HG02588 (cell line): ENCODE measurements around the gene SCFD2.

Experiments used
- ATAC-seq: cut with Tn5 transposase; IDR thresholded peaks from one replicate; pipeline ENCODE4 v1.9.1; 2021; ENCODE audit warnings: mild to moderate bottlenecking, moderate library complexity; ENCODE audit not compliant: unreplicated experiment

The SCFD2 gene

DNA sequence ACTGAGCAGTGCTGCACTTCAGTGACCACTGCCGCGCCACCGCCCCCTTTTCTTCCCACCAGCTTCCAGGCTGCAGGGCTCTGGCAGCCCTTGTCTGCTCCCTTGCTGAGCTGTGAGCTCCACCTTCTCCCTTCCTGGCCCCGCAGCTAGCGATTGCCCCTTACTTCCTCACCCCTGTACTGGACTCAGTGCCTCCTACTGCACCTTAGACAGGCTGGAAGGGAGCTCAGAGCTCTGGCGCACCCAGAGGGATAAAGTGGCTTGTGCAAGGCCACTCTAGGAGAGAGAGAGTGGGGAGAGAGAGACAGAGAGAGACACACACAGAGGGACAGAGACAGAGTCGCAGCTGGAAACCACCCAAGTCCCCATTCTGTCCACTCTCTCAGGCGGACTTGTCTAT is 497.7 kb downstream of the SCFD2 start:
- ATAC-seq, result no peak

DNA sequence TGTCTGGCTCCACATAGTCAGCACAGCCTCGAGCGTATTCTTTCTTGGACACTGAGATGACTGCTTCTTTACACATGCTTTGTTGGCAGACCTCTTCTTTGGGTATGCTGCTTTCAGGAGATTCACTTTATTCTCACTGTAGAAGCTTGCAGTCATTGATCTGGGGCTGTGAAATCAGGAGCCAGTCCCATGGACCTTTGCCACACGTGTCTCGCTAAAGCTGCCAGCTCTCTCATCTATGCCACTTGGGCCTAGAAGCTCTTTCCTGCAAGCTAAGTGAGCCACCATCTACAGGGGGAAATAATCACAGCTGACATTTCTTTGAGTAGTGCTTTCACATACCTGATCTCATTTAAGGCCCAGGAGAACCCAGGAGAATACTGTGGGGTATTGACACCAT is 498.7 kb downstream of the SCFD2 start:
- ATAC-seq, result no peak

DNA sequence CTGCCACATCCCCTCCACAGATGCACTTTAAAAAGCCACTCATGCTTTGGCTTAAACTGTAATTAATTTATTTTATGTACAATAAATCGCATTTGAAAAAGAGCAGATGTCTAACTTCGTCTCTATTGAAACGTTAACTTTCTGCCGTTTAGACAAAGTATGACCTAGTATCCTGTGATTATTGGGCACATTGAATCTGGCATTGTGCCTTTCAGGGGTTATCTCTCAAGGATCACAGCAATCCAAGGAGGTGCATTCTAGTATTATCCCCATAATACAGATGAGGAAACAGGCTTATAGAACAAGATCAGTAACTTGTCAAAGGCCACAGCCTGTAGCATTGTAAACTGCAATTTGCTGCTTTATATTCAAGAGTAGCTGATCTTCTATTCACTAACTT is 499.1 kb downstream of the SCFD2 start:
- no peak for ATAC-seq

DNA sequence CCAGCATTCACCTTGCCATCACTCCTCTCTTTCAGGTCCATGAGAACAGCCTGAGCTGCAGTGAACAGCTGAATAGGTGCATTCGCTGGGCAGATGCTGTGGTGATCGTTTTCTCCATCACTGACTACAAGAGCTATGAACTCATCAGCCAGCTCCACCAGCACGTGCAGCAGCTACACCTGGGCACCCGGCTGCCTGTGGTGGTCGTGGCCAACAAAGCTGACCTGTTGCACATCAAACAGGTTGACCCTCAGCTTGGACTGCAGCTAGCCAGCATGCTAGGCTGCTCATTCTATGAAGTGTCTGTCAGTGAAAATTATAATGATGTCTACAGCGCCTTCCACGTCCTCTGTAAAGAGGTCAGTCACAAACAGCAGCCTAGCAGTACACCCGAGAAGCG is 500.6 kb downstream of the SCFD2 start:
- no peak for ATAC-seq

DNA sequence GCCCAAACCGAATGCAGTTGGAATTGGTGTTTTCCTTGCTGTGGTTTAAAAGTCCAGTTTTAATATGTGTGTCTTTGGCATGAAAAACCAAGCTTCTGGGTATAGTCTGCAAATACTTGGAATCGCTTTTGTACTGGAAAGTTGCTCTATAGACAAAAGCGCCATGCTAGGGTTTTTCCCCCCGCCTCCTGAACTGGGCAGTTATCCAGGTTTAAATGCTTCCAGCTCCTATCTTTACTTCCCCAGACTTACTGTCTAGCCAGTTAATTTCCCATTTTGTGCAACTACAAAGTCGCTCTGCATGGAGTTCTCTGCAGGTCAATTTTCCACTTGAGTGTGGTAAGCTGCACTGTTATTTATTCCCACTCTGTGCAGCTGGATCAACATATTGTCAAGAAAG is 501.1 kb downstream of the SCFD2 start:
- no peak for ATAC-seq

DNA sequence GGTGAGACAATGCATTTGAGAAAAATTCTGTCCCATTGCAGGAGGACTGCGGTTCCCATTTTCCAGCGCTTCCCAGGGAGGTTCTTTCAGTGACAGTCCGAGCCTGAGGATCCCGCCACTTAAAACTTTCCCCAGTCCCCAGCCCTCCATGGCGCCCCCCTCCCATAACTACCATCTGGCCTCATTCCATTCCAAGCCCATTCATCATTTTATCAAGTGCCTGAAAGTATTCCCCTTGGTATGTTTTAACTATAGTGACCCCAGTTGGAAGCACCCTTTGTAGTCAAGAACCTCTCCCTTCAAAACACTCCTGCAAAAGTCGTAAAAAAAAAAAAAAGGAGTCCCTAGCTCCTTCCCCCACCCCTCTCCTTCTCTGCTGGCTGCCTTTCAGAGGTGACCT is 502.5 kb downstream of the SCFD2 start:
- ATAC-seq, result no peak

DNA sequence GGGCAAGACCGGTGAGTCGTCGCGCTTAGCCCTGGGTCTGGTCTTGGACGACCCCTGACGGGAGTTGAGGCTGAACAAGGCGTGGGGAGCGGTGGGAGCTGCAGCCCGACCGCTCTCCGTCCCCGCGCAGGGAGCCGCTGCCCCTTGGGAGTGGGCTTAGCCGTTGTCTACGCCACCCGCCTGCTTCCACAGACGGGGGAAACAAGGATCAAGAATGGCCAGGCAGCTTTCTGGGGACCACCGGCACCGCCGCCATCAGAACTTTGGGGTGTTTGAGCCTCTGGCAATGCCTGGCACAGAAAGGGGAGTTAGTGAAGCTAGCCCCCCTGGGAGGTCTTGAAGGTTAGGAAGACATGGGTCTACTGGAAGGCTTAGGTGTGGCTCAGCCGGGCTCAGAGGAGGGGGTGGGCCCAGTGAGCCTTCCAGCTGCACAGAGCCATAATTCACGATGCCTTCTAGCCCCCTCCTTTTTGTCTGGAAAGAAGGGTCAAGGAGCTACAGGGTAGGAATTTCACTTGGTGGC is 503.2 kb downstream of the SCFD2 start:
- ATAC-seq, result no peak

DNA sequence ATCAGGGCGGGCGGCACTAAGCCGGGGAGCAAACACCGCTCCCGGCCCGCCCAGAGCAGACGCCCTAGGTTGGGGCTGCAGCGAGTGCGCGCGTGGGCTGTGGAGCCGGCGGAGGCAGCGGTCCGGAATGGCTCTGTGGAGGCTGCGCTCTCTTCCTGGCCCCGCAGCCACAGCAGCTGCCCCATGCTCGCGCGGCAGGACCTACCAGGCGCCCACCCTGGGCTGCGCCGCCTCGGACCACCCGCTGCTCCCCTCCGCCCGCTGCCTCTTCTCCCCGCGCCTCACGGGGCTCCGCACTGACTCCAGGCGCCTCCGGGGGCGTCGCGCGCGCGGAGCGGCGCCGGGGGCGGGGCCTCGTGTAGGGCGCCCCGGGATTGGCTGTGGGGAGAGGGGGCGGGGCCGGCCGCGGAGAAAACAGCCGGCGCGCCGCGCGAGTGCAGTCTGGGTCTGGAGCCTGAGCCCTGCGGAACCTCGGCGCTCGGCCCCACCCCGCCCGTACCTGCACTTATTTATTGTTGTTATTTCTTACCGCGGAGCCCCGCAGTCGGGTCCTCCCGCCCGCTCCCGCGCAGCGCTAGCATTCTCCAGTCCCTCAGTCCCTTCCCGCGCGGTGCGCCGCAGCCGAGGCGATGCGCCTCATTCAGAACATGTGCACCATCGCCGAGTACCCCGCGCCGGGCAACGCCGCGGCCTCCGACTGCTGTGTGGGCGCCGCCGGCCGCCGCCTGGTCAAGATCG is 503.8 kb downstream of the SCFD2 start, which contains the start of gene RASL11B:
Gene RASL11B, plus strand, starts transcription at position 439 of the 738 bp plus-strand sequence. Its CDS starts 191 bp downstream, at position 630.
- ATAC-seq, result peak; percentile 100

DNA sequence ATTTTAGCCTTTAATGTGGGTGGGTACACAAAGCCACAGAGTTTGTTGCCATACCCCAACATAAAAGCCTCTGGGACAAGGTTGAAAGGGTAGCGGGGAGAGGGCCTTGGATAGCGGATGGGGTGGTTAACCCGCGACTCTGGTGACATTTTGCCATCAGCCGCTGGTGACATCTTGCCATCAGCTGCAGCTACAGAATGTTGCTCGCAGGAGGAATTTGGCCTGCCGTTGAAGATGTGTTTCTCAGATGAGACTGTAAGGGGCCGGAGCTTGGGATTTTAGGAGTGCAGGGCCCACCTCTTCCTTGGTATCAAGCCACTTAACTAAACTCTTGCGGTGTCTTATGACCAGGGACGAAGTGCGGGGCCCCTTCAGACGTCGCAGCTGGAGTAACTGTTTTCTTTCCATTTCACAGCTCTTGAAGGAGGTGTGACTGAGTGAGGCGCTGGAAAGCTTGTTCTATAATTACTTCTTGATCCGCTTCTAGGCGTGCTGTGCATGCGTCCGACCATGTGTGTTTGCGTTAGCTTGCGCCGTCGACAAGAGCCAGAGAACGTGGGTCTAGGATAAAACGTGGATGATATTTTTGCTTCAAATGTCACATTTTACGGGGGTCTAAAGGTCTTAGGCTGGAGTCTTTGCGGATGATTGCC is 504.6 kb downstream of the SCFD2 start:
- no peak for ATAC-seq

DNA sequence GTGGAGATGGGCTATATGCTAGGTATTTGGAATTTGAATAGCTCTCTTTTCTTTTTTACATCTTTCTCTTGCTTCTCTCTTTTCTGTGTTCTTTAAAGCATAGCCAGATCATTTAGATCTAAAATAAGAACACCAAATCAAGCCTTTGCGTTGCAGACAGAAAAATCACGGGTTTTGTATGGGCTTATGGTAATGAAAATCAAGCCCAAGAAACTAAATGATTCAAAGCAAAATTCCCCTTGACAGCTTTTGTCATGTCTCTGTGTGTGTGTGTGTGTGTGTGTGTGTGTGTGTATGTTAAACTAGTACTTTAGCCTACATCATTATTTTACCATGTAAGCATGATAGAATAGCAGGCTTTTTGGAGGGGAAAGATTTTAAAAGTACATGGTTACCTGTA is 505.5 kb downstream of the SCFD2 start:
- no peak for ATAC-seq

DNA sequence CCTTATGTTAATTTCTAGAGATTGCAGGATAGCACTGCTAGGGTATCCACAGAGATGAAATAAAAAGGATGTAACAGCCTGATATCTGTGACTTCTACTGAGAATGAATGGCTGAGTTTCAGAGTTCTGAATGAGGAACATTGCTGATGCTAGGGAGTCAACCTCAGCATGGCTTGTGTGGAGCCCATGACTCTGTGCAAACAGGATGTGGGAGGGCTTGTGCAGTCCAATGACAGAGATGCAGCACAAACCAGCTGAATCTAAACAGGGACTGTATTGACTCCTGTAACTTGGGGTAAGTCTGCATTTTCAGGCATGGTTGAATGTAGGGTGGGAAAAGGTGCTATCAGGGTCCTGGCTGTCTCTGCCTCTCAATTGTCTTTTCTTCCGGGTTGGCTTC is 509.1 kb downstream of the SCFD2 start:
- ATAC-seq, result no peak

DNA sequence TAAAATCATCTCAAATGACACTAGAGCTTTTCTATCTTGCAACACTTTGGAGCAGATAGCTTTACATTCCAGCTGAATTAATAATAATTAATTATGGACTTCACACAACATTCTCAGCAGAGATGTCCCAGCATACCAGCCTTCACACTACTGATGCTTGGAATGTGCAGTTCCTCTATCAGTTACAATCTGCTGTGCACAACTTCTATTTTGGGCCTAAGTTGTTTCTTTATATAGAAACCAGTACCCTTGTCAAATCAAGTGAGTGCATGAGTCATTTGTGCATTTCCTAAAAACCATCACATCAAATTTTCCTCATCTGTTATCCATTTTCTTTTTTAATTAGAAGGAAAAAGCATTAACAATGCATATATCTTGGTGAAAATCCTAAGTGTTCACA is 512.5 kb downstream of the SCFD2 start:
- no peak for ATAC-seq

DNA sequence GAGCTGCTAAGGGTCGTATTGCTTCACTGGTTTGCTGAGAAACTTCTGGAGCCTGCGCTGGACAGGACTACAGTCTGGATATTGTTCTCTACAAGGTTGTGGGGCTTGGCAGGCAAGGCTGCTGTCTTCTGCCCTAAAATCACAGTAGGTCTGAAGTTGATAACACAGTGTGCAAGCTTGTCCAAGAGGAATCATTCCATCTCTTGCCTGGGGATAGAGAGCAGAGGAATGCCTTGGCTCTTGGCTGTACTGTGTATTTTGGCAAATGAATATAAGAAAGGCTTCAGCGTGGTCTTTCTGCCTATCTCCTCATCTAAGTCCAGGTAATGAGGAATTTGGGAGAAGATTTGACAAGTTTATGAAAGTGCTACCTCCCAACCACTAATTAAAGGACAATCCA is 513.1 kb downstream of the SCFD2 start:
- ATAC-seq, result no peak

DNA sequence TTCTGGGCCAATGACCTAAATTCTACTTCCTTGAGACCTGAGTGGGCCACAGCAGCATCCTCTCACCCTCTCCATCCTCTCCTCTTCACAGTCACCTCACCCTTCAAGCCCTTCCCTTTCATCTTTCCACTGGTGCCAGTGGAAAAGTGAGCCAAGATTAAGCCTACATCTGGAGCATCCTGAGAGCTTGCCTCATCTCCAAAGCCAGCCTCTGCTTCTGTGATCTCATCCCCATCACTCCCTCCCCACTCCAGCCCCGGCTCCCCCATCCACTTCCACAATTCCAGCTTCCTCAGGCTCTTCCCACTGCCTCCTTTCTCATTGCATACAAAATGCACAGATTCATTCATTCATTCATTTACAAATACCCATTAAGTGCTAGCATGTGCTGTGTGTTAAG is 513.8 kb downstream of the SCFD2 start:
- no peak for ATAC-seq

DNA sequence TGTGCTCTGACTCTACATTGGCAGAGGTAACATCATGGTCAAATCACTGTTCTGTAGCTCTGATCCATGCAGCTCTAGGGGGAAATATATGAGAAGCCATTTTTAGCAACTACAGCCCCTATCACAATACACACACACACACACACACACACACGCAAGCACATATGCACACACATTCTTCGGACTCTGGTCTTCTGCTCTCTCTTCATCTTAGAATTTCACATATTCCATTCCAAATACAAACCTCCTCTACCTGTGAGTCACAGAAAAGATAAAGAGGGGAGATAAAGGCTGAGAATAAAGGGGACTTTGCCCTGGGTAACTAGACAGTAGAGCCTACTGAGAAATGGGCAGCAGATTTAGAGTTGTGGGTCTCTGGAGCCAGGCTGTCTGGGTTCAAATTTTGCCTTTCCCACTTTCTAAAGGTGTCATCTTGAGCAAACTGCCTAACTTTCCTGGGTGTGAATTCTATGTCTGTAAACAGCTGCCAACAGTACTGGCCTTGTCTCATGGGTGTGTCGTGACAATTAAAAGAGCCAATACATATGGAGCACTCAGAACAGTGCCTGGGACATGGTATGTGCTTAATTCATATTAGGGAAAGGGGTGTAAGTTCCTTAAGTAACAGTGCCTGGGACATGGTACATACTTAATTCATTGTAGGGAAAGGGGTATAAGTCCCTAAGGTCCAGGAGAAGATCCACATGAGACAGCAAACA is 515.3 kb downstream of the SCFD2 start:
- ATAC-seq, result no peak

DNA sequence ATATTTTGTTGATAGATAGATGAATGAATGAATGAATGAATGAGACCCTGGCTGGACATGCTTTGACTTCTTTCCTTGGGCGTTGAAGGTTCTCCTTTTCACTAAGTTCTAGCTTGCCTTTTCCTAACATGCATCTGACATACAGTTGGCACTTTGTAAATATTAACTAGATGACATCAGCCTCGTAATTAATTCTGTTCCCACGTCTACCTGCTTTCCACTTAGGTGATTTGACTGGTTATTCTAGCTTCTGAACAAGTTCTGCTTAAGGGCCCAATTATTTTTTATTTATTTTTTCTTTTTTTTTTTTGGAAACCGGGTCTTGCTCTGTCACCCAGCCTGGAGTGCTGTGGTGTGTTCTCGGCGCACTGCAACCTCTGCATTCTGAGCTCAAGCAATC is 517.6 kb downstream of the SCFD2 start:
- ATAC-seq, result no peak

DNA sequence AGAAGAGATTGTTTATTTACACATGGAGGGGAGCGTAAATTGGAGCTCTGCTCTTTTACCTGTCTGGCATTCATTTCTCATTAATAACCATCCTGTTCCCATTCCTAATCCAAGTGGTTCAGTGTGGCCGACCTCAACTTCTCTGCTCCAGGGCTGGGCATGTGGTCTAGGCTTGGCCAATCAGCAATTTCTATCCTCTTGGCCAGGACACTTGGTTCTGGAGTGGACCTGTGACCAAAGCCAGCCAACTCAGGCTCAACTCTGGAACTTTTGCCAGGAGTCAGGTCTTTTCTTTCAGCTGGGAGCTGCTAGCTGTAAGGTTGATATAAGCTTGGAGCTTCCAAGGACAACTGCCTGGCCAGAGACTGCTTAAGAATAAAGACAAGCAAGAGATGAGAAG is 519.4 kb downstream of the SCFD2 start:
- no peak for ATAC-seq

DNA sequence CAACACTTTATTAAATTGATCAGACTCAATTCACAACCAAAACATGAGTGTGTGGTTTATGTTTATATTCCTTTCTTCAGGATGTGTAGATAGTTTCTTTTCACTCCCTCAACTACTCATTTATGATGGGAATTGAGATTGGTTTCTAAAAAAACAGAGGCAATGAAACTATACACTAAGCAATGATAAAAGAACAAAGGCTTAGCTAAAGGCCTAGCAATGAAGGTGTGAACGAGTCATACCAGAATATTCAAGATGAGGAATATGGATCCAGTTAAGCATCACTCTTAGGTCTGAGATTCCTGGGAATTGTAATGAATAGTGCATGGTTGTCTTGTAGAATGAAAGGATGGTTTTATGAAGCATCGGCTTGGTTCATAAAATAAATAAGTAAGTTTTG is 521.3 kb downstream of the SCFD2 start:
- ATAC-seq, result no peak

DNA sequence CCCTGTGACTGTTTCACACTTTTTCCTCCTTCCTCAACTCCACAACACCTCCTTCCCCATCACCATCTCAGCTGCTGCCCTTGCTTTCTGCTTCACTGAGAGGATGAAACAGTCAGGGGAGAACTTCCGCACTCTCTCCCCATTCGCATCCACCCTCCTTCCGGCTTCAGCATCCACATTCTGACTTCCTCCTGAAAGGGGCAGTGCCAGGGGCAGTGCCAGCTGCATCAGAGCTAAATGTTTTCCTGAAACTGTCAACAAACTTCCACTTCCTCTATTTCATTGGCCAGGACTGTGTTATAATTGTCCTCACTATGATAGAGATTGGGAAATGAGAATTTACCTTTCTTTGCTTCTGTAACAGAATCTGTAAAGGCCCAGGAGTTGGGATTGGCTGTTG is 521.9 kb downstream of the SCFD2 start:
- ATAC-seq, result no peak

DNA sequence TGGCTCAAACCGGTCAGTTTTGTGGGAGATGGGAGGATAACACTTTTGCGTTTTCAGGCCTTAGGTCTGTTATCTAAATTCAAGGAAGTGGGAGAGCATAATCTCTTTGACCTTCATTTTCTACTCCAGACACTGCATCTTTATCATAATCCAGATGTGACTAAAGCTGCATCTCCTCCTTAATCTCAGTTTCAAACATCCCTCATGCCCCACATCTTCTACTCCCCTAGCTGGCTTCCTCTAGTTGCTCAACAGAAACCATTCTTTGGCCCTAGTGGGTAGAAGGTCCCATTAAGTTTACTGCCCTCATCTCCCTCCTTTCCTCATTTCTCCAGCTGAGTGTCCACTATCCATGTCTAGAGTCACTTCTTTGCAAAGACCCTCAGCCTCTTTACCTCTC is 522.5 kb downstream of the SCFD2 start:
- no peak for ATAC-seq

DNA sequence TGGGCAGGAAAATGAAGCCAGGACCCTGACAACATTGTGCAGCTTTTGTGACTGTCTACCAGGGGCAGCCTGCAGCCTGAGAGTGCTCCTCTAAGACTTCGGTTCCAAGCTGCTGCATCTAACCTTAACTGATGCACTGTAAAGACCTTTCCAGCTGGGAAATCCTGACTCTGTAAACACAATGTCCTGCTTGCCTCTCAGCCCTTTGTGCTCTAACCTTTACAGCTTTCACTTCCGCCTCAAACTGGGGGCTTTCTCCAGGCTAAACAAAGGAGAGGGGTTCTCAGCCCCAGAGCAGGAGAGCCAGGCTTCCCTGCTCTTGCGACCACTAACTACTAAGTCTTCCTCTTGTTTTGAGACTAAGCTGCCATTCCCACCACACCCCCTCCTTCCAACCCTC is 523.1 kb downstream of the SCFD2 start:
- ATAC-seq, result no peak
